ENCODE results near the gene SMIM38.

Gene SMIM38

DNA sequence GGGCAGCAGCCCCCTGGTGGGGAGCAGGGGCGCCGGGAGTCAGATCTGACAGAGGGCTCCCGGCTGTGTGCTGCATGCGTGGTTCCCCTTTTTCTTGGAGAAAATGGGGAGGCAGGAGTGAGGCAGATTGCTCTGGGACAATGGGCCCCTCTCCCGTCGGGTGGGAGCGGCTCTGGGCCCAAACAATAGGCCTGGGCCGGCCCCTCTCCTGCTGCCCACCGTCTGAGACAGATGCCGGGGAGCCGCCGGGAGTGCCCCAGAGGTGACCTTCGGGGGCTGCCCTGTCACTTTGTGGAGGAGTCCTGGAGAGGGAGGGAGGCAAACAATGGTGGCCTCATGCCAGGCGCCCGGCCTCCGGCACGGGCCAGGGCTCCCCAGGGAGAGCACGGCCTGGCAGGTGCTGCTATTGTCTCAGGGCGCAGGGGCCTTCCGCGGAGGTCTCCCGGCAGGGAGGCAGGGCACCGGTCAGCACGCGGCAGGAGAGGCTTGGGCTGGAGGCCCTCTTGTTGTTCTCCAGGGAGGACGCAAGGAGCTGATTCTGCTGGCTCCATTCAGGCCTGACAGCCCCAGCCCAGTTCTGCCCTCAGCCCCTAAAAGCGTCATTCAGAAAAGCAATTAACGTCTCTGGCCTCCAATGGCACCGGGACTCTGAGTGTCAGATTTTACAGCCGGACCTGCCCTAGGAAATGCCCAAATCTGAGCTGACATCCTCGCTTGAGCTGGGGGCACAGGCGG, 44.8 kb downstream of the SMIM38 start:
- no peaks in the 10 kb centered on the region for H3K36me3 Mint-ChIP-seq (ENCODE audit: insufficient read depth)
- H3K4me3 Mint-ChIP-seq: no peak overlapping the region
- H3K27me3 Mint-ChIP-seq: no peaks in the 10 kb centered on the region
- no peak for ATAC-seq (replicated peaks; ENCODE audit: extremely low read depth, poor library complexity, severe bottlenecking)
- H3K27ac Mint-ChIP-seq (ENCODE audit: low read depth): no peak overlapping the region
- no peaks in the 10 kb centered on the region for H3K9me3 Mint-ChIP-seq
- no peaks in the 10 kb centered on the region for H3K4me1 Mint-ChIP-seq
- no peak for DNase-seq (ENCODE audit: low spot score in 2 of 2)

DNA sequence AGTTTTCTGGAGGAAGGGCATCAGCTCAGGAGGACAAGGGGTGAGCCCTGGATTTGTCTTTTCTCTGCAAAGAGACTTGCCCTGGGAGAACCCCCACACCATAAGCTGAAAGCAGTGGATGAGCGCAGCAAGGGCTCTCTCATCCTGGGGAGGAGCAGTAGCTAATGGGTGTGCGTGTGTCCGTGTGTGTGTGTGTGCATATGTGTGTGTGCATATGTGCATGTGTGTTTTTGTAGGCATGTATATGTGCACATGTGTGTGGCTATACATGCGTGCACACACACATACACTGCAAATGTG, 45.3 kb downstream of the SMIM38 start:
- H3K4me1 Mint-ChIP-seq: no peaks in the 10 kb centered on the region
- DNase-seq (ENCODE audit: low spot score in 2 of 2) (no peak), ATAC-seq (replicated peaks; ENCODE audit: extremely low read depth, poor library complexity, severe bottlenecking) (no peak)
- H3K4me3 Mint-ChIP-seq: no peak overlapping the region
- H3K27me3 Mint-ChIP-seq: no peaks in the 10 kb centered on the region
- H3K9me3 Mint-ChIP-seq: no peaks in the 10 kb centered on the region
- no peaks in the 10 kb centered on the region for H3K36me3 Mint-ChIP-seq (ENCODE audit: insufficient read depth)
- H3K27ac Mint-ChIP-seq (ENCODE audit: low read depth): no peak overlapping the region

DNA sequence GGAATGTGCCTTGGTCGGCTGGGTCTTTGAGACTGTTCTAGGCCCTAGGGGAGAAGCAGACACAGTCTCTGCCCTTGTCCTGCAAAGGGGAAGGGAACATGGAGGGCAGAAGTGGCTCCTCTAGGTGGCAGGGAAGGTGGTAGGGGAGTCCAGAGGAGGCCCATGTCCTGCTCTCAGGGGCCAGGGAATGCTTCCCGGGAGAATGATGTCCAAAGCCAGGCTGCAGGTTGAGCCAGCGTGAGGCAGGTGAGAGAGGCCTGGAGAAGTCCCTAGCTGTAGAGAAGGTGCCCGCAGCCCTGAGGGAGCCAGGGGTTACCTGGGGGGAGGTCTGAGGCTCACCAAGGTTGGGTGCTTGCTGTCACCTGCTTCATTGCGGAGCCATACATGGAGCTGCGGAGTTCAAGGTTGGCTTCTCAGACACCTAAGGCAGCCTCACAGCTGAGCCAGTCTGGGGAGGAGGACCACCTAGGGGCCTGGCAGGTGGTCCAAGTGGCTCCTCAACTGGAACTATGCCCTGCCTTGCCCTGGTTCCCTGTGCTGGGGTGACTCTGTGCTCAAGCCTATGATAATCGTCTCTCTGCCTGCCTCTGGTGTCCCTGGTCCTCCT, 46.1 kb downstream of the SMIM38 start:
- ATAC-seq (replicated peaks; ENCODE audit: extremely low read depth, poor library complexity, severe bottlenecking): no peak
- no peak for DNase-seq (ENCODE audit: low spot score in 2 of 2)
- Mint-ChIP-seq H3K9me3 (no peaks in the 10 kb centered on the region), H3K36me3 (ENCODE audit: insufficient read depth) (no peaks in the 10 kb centered on the region), H3K27ac (ENCODE audit: low read depth) (no peak overlapping the region), H3K4me1 (no peaks in the 10 kb centered on the region), H3K4me3 (no peak overlapping the region), H3K27me3 (no peaks in the 10 kb centered on the region)

DNA sequence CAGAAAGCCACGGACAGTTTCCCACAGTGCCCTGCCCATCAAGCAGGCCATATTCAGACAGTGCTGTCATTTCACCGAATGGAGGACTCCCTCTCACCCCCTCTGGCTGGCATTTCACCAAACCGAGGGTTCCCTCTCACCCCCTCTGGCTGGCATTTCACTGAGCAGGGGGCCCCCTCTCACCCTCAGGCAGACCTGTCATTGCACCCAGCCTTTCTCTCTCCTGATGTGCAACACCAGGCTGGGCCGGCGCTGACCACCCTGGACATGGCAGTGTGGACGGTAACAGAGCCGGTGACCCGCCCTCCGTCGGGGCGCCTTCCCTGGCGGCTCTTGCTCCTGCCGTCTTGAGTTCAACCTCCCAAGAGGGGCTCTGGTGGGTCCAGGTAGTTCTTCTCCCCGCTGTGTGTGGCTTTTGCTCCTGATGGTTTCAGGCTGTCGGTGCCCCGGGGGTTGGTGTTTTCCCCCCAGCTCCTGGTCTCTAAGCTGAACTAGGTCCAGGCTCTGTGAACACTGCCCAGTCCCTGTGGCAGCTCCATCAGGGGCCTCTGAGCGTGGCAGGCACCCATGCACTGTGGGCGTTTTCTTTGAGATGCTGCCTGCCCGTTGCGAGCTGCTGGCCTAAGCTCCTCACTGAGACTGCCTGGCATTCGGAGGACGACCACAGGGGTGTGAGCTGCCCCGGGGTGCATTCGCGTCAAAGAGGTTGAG, 46.9 kb downstream of the SMIM38 start:
- H3K4me3 Mint-ChIP-seq: no peak overlapping the region
- no peaks in the 10 kb centered on the region for H3K9me3 Mint-ChIP-seq
- no peaks in the 10 kb centered on the region for H3K36me3 Mint-ChIP-seq (ENCODE audit: insufficient read depth)
- no peaks in the 10 kb centered on the region for H3K27me3 Mint-ChIP-seq
- no peak for ATAC-seq (replicated peaks; ENCODE audit: extremely low read depth, poor library complexity, severe bottlenecking)
- DNase-seq (ENCODE audit: low spot score in 2 of 2): no peak
- H3K27ac Mint-ChIP-seq (ENCODE audit: low read depth): no peak overlapping the region
- H3K4me1 Mint-ChIP-seq: no peaks in the 10 kb centered on the region

DNA sequence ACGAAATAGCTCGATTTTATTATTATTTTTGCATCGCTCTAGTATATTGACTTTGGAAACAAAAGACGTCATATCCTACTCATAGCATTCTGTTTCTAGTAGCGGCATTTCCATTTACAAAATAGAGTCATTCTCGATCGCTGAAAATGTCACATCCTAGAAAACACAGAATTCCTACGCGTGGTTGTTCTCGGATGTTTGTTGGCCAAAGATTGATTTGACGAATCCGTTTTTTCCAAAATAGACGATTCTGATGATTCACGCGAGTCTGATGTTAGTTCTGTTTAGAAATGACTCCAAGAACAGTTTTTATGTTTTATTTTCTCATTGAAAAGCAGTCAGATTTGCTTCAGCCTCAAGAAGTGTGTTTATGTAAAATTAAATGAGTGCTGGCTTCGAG, 47.6 kb downstream of the SMIM38 start:
- H3K9me3 Mint-ChIP-seq: no peaks in the 10 kb centered on the region
- DNase-seq (ENCODE audit: low spot score in 2 of 2): no peak

DNA sequence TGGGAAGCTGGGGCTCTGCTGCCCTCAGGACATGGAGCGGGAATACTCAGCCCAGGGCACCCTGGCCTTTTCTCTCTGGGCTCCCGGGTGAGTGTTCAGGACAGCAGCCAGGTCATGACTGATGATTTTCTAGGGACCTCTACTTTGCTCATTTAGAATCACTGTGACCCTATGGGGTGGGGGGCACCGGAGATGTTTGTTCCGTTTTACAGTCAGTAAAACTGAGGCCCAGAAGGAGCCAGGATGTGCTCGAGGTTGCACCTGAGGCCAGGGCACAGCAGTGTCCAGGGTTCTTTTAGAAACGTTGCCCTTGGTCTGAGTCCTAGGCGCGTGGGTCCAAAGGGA, 48.1 kb downstream of the SMIM38 start:
- H3K9me3 Mint-ChIP-seq: no peaks in the 10 kb centered on the region
- ATAC-seq (replicated peaks; ENCODE audit: extremely low read depth, poor library complexity, severe bottlenecking): no peak

More for the DNA sequence above, 47.6 kb downstream of the SMIM38 start:
- no peak overlapping the region for H3K4me3 Mint-ChIP-seq
- no peak for ATAC-seq (replicated peaks; ENCODE audit: extremely low read depth, poor library complexity, severe bottlenecking)
- H3K27me3 Mint-ChIP-seq: no peaks in the 10 kb centered on the region
- no peaks in the 10 kb centered on the region for H3K4me1 Mint-ChIP-seq
- no peaks in the 10 kb centered on the region for H3K36me3 Mint-ChIP-seq (ENCODE audit: insufficient read depth)
- H3K27ac Mint-ChIP-seq (ENCODE audit: low read depth): no peak overlapping the region

DNA sequence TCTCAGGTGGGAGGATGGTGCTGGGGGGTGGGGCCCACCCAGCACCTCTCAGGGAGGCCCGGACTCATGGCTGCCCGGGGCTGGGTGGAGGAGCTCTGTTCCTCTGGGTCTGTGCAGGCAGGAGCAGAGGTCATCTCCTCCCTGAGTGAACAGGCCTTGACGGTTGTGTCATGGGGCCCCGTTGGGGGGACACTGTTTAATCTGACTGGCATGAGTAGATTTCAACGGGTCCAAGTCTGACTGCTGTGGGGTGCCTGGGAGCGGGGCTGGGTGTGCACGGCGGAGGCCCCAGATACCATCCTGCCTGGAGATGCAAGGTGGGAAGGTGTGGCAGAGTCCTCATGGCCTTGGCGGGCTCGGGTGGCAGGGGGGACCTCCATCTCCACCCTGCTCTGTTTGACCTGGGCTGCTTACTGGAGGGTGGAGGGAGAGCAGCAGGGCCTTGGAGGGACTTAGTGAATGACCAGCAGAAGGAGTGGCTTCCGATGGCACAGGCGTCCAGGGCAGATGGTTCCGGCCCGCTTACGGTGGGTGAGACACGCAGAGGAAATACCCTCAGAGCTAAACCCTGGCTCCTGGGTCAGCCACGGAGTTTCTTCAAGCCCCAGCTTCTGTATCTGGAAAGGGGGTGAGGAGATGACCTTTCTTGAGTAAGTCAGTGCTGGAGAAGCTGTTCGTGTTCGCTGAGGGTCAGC, 48.7 kb downstream of the SMIM38 start:
- H3K4me3 Mint-ChIP-seq: no peak overlapping the region
- peaks cover under 1% of the 10 kb centered on the region for H3K27me3 Mint-ChIP-seq
- no peak for ATAC-seq (replicated peaks; ENCODE audit: extremely low read depth, poor library complexity, severe bottlenecking)

More for the DNA sequence above, 48.1 kb downstream of the SMIM38 start:
- H3K4me3 Mint-ChIP-seq: no peak overlapping the region
- H3K4me1 Mint-ChIP-seq: no peaks in the 10 kb centered on the region
- no peaks in the 10 kb centered on the region for H3K36me3 Mint-ChIP-seq (ENCODE audit: insufficient read depth)
- no peaks in the 10 kb centered on the region for H3K27me3 Mint-ChIP-seq
- no peak overlapping the region for H3K27ac Mint-ChIP-seq (ENCODE audit: low read depth)
- DNase-seq (ENCODE audit: low spot score in 2 of 2): no peak

DNA sequence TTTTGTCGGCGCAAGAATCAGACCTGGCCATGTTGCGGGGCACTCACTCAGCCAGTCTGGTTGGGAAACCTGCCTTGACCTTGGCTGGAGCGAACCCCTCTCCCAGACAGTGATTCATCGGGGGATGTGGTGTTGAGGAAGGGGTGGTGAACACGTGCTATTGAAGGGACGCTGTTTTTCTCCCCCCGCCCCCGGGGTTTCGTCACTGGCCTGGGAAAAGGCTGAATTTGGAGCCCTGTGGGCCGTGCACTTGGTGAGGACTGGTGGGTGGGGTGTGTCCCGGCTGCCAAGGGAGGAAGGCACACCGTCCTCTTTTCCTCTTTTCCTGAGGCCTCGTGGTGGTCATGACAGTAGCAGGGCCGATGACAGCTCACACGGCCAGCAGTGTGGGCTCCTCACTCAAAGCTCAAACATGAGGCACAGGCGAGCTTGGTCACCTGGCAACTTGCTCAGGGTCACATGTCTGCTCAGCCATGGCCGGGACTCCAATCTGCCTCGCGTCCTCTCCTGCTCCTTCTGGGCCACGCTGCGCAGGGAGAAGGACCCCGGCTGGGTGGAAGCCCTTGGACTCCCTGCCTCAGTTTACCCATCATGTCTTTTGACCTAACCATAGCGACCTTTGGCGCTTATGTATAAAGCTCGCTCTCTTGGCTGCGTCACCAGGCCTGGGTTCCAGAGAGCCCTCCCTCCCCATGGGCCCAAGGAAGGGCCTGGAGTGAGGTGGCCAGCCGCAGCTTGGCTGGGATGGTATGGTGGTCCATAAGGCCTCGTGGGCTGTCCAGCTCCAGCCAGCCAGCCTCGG, 49.4 kb downstream of the SMIM38 start:
- H3K27ac Mint-ChIP-seq (ENCODE audit: low read depth): no peak overlapping the region
- peaks cover 8% of the 10 kb centered on the region for H3K27me3 Mint-ChIP-seq
- no peaks in the 10 kb centered on the region for H3K9me3 Mint-ChIP-seq
- no peak for DNase-seq (ENCODE audit: low spot score in 2 of 2)
- no peak overlapping the region for H3K4me3 Mint-ChIP-seq
- ATAC-seq (replicated peaks; ENCODE audit: extremely low read depth, poor library complexity, severe bottlenecking): no peak
- no peaks in the 10 kb centered on the region for H3K36me3 Mint-ChIP-seq (ENCODE audit: insufficient read depth)
- H3K4me1 Mint-ChIP-seq: no peaks in the 10 kb centered on the region

More for the DNA sequence above, 48.7 kb downstream of the SMIM38 start:
- DNase-seq (ENCODE audit: low spot score in 2 of 2): no peak
- H3K27ac Mint-ChIP-seq (ENCODE audit: low read depth): no peak overlapping the region
- no peaks in the 10 kb centered on the region for H3K36me3 Mint-ChIP-seq (ENCODE audit: insufficient read depth)
- no peaks in the 10 kb centered on the region for H3K4me1 Mint-ChIP-seq
- no peaks in the 10 kb centered on the region for H3K9me3 Mint-ChIP-seq

Measured in central memory CD8-positive, alpha-beta T cell (primary cell).